Dermis lymphatic vessel endothelial cell (primary cell): Measurements from ENCODE around the gene ARL4C. TPM values are rescaled to one million over a fixed set of nuclear protein-coding genes. Genes with fewer than 3 reads are reported as not detected.

Experiments used
- total RNA-seq: library from RNA; depleted of rRNA; stranded (reverse); fragments of >200 nt; gene quantifications from 2 replicates; pipeline ENCODE4 v1.2.1, GENCODE V29; 2014

The ARL4C gene
- 1.8 and 3.1 TPM in 2 replicates for total RNA-seq

GRCh38 chr2:234496835-234497593 lies at the start of gene ARL4C:
ARL4C (minus strand) TSS chr2:234497081; CDS start chr2:234496586, 495 bp downstream.

